C4-2B (cell line): ENCODE measurements around the gene PRKG1.

Experiments used
- CTCF ChIP-seq: fragments of 450-650 bp; conservative IDR thresholded peaks from 2 replicates; pipeline ENCODE4 v1.5.1; 2017; ENCODE audit warnings: mild to moderate bottlenecking
- ZFX ChIP-seq: fragments of 450-650 bp; IDR thresholded peaks from 2 replicates; pipeline ENCODE4 v1.6.1; 2017

- TF ChIP-seq CTCF (no peak), ZFX (no peak)
Observed at GRCh38 chr10:52100011-52100547, 1025.8 kb downstream of the PRKG1 start.
